ENCODE measurements around the gene CYP2D6.

Gene CYP2D6

DNA sequence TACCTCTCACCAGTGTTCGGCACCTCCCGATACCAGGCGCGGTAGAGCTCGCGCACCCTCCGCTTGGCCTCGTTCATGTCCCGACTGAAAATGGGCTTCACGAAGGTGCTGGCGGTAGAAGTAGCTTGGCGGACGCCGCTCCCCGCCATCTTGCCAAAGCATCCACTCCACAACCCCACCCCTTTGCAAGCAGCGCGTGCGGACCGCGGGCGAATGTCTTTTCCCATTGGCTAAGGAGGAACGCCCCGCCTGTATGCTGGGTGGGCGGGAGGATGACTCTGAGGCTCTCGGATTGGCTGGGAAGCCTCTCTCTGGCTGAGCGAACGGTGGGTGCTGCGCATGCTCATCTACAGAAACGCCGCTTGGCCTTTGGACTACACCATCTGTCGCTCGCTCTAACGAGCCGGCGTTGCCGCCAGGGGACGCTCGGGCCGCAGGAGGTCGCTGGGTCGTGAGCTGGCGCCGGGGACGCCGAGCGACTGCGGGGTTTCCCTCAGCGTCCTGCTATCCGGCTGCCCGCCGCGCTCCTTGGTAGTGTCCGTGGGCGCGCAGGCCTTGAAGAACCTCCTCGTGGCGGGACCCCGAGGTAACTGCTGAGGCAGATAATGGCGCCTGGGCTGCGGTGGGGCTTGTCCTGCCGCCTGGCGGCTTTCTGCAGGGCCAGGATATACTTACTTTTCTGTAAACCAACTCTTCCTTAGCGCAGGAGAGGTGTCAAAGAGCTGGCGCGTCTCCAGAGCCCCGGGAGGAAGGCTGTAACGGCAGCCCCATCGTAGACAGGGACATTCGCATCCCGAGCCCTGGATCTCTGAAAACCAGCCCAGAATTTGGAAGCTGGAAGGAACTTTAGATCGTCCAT is 39.8 kb downstream of the CYP2D6 start, which contains the start of gene NDUFA6:
NDUFA6 (minus strand) TSS at position 177 of the 859 bp plus-strand sequence; CDS start at position 149, 28 bp downstream.
- TF ChIP-seq CTCF (IDR thresholded peaks at IDR 0.05; ENCODE audit: low read depth, low read length): peak; percentile 86

DNA sequence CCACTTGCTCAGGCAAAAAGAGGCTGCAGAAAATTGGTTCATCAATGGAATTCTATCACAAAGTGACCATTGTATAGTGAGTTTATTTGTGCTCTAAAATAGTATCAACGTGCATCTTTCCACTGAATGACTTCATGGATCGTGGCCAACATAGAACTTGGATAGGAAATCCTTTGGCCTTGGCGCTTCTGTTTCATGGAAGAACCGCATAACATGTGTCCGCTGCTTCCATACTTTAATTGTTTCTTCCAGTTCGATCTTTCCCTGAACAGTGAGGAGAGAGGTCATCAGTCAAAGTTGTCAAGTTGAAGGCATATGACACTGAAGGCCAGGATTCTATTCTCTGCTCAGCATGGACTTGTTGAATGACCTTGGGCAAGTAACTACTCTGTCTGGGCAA is 44.6 kb downstream of the CYP2D6 start:
- H3K4me3 ChIP-seq (ENCODE audit: low read depth, low read length): no peak overlapping the region
- TF ChIP-seq CTCF (IDR thresholded peaks at IDR 0.05; ENCODE audit: low read depth, low read length): no peak

More for the DNA sequence above, 39.8 kb downstream of the CYP2D6 start, which contains the start of gene NDUFA6:
- peak within 1 kb of the TSS; percentile 88 for H3K4me3 ChIP-seq (ENCODE audit: low read depth, low read length)

DNA sequence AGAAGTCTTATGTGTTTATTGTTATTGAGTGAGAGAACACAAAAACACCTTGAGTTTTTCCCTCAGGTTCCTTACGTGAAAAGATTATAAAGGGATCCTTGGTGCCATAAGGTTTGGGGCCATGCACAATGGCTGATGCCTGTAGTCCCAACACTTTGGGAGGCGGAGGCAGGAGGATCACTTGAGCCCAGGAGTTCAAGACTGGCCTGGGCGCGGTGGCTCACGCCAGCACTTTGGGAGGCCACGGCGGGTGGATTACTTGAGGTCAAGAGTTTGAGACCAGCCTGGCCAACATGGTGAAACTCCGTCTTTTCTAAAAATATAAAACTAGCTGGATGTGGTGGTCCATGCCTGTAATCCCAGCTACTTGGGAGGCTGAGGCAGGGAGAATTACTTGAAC is 45.7 kb downstream of the CYP2D6 start:
- no peak overlapping the region for H3K4me3 ChIP-seq (ENCODE audit: low read depth, low read length)
- no peak for TF ChIP-seq CTCF (IDR thresholded peaks at IDR 0.05; ENCODE audit: low read depth, low read length)

- no peak overlapping the region for H3K4me3 ChIP-seq (ENCODE audit: low read depth, low read length)
Measured at GRCh38 chr22:42083119-42083518, 47.5 kb downstream of the CYP2D6 start.

GRCh38 chr22:42080287-42080686 is 50.3 kb downstream of the CYP2D6 start:
- no peak for TF ChIP-seq CTCF (IDR thresholded peaks at IDR 0.05; ENCODE audit: low read depth, low read length)
- peak overlapping the region; percentile 68 for H3K4me3 ChIP-seq (ENCODE audit: low read depth, low read length)

More at GRCh38 chr22:42083119-42083518, 47.5 kb downstream of the CYP2D6 start:
- no peak for TF ChIP-seq CTCF (IDR thresholded peaks at IDR 0.05; ENCODE audit: low read depth, low read length)

- H3K4me3 ChIP-seq (ENCODE audit: low read depth, low read length): peak within 1 kb of the TSS; percentile 68
- no peak for TF ChIP-seq CTCF (IDR thresholded peaks at IDR 0.05; ENCODE audit: low read depth, low read length)
Measured at GRCh38 chr22:42079319-42080251, 51.0 kb downstream of the CYP2D6 start, which contains the start of gene SMDT1. SMDT1 (plus strand) TSS chr22:42079700; CDS start chr22:42079769, 69 bp downstream.

Data from WI38 (cell line).